PC-3 (cell line): ENCODE results near the gene KCNA2.

Source experiments
- EZH2 ChIP-seq: fragments of 300-600 bp; sonication (generic); IDR thresholded peaks from one replicate; pipeline ENCODE4 v1.6.1; 2017; ENCODE audit warnings: antibody characterized with exemption, mild to moderate bottlenecking, low read length; ENCODE audit not compliant: unreplicated experiment
- EZH2phosphoT487 ChIP-seq: fragments of 300-600 bp; sonication (generic); IDR thresholded peaks from 2 replicates; pipeline ENCODE4 v1.6.1; 2018; ENCODE audit warnings: mild to moderate bottlenecking, antibody characterized with exemption, low read length, borderline replicate concordance
- TF ChIP-seq, protein P1 (sequence below): fragments of 300-600 bp; sonication (generic); conservative IDR thresholded peaks from 2 replicates; pipeline ENCODE4 v1.5.1; 2017; ENCODE audit warnings: antibody characterized with exemption, low read depth, mild to moderate bottlenecking, low read length

DNA sequence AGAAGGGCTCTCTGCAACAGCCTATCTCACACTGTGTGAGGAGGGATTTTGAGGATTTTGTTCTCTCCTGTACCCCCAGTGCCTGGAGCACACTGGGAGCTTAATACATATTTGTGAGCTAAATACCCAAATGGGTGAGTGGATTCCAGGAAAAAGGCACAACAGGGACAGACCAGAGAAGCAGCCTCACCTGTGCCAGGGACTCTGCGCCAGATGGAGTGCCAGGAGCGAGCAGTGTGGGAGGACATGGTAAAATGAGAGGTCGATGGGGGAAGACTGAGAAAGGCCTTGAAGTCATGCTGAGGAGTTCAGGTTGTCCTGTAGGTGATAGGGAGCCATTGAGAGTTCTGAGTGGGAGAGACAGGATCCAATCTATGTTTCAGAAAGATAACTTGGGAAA is 11.0 kb upstream of the KCNA2 start:
- TF ChIP-seq EZH2 (no peak), EZH2phosphoT487 (no peak)
- TF ChIP-seq, protein P1, sequence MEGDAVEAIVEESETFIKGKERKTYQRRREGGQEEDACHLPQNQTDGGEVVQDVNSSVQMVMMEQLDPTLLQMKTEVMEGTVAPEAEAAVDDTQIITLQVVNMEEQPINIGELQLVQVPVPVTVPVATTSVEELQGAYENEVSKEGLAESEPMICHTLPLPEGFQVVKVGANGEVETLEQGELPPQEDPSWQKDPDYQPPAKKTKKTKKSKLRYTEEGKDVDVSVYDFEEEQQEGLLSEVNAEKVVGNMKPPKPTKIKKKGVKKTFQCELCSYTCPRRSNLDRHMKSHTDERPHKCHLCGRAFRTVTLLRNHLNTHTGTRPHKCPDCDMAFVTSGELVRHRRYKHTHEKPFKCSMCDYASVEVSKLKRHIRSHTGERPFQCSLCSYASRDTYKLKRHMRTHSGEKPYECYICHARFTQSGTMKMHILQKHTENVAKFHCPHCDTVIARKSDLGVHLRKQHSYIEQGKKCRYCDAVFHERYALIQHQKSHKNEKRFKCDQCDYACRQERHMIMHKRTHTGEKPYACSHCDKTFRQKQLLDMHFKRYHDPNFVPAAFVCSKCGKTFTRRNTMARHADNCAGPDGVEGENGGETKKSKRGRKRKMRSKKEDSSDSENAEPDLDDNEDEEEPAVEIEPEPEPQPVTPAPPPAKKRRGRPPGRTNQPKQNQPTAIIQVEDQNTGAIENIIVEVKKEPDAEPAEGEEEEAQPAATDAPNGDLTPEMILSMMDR = no peak
